IPS-20b (cell line): Measurements from ENCODE around the gene PRKD1.

ENCODE experiments used
- H3K27ac ChIP-seq: one replicate; pipeline ENCODE4 v1.5.1; 2013; ENCODE audit warnings: low read length
- H3K27me3 ChIP-seq: 2 replicates; pipeline ENCODE4 v1.6.1; 2013; ENCODE audit warnings: mild to moderate bottlenecking, low read length, inconsistent platforms; ENCODE audit not compliant: insufficient read depth
- H3K36me3 ChIP-seq: 2 replicates; pipeline ENCODE4 v1.6.1; 2013; ENCODE audit warnings: low read depth, mild to moderate bottlenecking, inconsistent platforms, low read length, moderate library complexity; ENCODE audit not compliant: insufficient read depth
- H3K4me1 ChIP-seq: 2 replicates; pipeline ENCODE4 v1.6.1; 2013; ENCODE audit warnings: mild to moderate bottlenecking, control low read depth, inconsistent platforms, low read length, moderate library complexity; ENCODE audit not compliant: insufficient read depth
- H3K4me3 ChIP-seq: 2 replicates; pipeline ENCODE4 v1.5.1; 2013; ENCODE audit warnings: mild to moderate bottlenecking, low read length, inconsistent platforms
- H3K9ac ChIP-seq: 2 replicates; pipeline ENCODE4 v1.6.1; 2013; ENCODE audit warnings: low read depth, mild to moderate bottlenecking, inconsistent platforms, low read length, moderate library complexity
- H3K9me3 ChIP-seq: 2 replicates; pipeline ENCODE4 v1.6.1; 2013; ENCODE audit warnings: mild to moderate bottlenecking, low read depth, low read length, inconsistent platforms; ENCODE audit not compliant: insufficient read depth

PRKD1 gene

DNA sequence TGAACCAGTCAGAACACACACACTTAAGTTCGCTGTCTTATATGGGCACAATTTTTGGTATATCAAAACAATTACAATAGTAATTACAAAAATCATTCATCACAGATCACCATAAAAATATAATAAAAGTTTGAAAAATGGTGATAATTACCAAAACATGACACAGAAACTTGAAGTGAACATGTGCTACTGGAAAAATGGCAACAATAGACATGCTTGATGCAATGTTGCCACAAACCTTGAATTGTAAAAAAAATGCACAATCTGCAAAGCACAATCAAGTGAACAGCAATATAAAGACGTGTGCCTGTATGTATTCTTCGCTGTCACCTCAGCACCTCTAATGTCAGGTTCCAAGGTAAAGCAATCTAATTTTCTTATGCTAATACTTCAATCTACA lies 117.6 kb downstream of the PRKD1 start:
- H3K27me3 ChIP-seq, result no peaks in the 10 kb centered on the region
- H3K36me3 ChIP-seq, result no peaks in the 10 kb centered on the region
- H3K4me1 ChIP-seq, result peaks cover 22% of the 10 kb centered on the region
- H3K27ac ChIP-seq, result no peak overlapping the region
- no peak overlapping the region for H3K9ac ChIP-seq
- no peaks in the 10 kb centered on the region for H3K9me3 ChIP-seq
- H3K4me3 ChIP-seq, result no peak overlapping the region

DNA sequence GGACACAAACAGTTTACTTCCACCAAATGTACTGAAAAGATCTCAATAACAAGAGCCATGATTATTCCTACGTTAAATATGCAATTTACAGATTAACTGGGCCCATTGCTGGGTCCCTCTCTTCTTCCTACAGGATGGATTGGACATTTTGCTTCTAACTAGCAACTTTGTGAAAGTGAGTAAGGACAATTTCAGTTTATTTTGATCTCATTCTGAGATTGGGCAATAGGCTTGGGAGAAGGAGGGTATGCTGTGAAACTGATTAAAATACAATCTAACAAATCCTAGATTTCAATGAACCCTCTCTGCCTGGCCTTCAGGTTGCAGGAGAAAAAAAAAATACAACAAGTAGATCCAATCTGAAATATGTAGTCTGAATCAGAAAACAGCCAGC lies 121.5 kb downstream of the PRKD1 start:
- no peak overlapping the region for H3K4me3 ChIP-seq
- no peaks in the 10 kb centered on the region for H3K27me3 ChIP-seq
- H3K9me3 ChIP-seq, result no peaks in the 10 kb centered on the region
- no peak overlapping the region for H3K27ac ChIP-seq
- peaks cover 22% of the 10 kb centered on the region for H3K4me1 ChIP-seq
- H3K9ac ChIP-seq, result peak overlapping the region; percentile 39; the same call in 1 of the 2 replicates
- no peaks in the 10 kb centered on the region for H3K36me3 ChIP-seq

DNA sequence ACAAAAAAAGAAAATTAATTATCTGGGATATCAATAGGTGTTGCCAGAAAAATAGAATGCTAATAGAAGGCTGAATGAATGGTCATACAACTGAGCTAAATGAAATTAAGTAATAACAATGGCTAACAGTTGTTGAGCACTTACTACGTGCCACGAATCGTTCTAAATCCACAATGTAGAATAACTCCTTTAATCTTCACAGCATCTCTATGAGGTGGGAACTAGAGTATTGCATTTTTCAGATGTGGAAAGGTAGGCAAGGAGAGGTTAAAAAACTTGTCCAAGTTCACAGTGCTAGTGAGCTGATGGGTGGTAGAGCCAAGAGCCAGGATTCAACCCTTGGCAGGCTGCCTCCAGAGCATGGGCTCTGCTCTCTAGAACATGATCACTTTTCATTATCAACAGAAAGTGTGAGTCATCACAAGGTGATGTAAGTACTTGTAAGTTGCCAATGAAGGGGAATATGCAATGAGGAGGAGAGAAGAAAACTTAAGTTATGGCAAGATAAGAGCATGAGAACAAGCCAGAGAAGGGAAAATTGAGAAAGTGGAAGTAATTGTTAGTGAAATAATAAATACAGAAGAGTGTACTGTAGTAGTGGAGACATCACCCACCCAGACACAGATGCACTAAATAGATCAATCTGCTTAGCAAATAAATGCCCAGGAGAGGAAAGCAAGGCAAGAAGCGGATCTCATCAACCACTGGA lies 122.1 kb downstream of the PRKD1 start:
- Histone ChIP-seq H3K4me1 (peaks cover 22% of the 10 kb centered on the region), H3K9ac (no peak overlapping the region), H3K36me3 (no peaks in the 10 kb centered on the region), H3K4me3 (no peak overlapping the region), H3K27me3 (no peaks in the 10 kb centered on the region), H3K27ac (no peak overlapping the region), H3K9me3 (no peaks in the 10 kb centered on the region)

DNA sequence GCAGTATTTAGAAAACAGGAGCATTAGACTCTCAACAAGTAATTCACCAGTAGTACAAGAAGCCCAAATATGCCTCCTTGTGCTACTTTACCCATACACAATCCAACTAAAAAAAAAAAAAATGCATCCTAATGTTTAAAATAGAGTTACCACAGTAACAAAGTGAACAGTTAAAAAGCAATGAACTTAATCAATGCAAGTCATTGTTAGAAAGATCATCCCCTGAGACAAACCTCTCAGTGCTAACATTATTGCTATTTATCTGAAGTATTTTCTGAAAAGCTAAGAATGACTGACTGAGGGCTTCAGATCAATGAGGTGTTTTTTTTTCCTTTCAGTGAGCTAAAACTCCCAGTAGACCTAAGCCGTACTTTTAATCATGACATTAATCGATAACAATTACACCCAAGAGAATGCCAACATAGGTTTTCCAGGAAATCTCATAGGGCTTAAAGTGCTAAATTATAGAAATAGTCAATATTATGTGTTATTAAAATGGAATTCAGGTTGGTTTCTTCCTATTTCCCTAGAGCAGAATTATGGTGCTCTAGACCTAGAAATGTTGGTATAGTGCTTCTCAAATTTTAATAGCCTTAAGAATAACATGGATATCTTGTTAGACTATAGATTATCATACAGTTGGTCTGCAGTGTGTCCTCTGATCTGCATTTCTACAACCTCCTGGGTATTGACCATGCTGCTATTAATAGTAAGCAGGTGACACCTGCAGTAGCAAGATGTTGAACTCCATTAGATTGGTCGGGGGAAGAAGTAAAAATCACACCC lies 123.0 kb downstream of the PRKD1 start:
- no peak overlapping the region for H3K4me3 ChIP-seq
- H3K9ac ChIP-seq, result no peak overlapping the region
- H3K27ac ChIP-seq, result no peak overlapping the region
- H3K9me3 ChIP-seq, result no peaks in the 10 kb centered on the region
- no peaks in the 10 kb centered on the region for H3K27me3 ChIP-seq
- H3K36me3 ChIP-seq, result no peaks in the 10 kb centered on the region
- H3K4me1 ChIP-seq, result peaks cover 17% of the 10 kb centered on the region; the same call in 1 of the 2 replicates

DNA sequence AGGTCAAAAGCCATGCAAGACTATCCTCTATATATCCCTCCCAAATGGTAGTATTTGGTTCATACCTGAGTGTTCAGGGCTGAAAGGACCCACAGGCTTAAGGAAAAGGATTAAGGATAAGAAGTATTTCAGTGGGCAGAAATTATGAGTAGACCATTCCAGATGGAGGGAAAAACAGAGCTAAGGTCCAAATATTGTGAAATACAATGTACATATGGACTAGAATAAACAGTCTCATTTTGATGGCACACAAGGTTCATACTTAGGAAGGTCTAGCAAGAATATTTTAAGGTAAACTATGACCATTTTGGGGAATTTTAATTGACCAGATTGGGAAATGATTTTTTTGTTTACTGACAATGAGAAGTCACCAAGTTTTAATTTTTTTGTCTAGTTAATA lies 124.6 kb downstream of the PRKD1 start:
- Histone ChIP-seq H3K9me3 (no peaks in the 10 kb centered on the region), H3K36me3 (no peaks in the 10 kb centered on the region), H3K4me1 (peaks cover 29% of the 10 kb centered on the region; the same call in 1 of the 2 replicates), H3K4me3 (no peak overlapping the region), H3K9ac (no peak overlapping the region), H3K27ac (no peak overlapping the region), H3K27me3 (no peaks in the 10 kb centered on the region)

DNA sequence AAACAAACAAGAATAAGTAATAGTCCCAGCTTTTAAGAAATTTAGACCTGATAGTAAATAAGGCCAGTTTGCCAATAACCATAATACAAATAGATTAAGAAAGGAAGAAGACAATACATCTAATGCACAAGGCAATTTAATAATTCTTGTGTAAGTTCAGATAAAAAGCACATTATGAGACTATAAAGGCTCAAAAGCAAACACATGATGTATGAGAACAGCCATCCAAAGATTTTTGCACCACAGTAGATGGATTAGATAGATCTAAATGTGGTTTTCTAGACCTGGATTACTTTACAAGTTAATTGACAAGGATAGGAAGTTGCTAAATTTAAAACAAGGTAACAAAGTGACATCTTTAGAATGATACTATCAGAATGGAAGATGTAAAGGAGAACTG lies 125.4 kb downstream of the PRKD1 start:
- Histone ChIP-seq H3K9ac (no peak overlapping the region), H3K27ac (no peak overlapping the region), H3K9me3 (no peaks in the 10 kb centered on the region), H3K4me1 (peaks cover 29% of the 10 kb centered on the region; the same call in 1 of the 2 replicates), H3K27me3 (no peaks in the 10 kb centered on the region), H3K4me3 (no peak overlapping the region), H3K36me3 (no peaks in the 10 kb centered on the region)

DNA sequence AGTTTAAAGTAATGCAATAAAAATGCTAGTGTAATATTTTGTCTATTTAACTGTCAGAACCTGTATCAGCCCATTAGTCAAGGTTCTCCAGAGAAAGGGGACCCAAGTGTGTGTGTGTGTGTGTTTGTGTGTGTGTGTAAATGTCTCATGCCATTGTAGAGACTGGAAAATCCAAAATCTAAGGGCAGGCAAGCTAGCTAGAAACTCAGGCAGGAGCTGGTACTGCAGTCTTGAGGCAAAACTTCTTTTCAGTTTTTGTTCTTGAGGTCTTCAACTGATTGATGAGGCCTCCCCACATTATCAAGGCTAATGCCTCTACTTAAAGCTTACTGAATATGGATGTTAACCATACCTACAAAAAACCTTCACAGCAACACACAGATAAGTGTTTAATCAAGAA lies 126.7 kb downstream of the PRKD1 start:
- Histone ChIP-seq H3K9ac (no peak overlapping the region), H3K9me3 (no peaks in the 10 kb centered on the region)

DNA sequence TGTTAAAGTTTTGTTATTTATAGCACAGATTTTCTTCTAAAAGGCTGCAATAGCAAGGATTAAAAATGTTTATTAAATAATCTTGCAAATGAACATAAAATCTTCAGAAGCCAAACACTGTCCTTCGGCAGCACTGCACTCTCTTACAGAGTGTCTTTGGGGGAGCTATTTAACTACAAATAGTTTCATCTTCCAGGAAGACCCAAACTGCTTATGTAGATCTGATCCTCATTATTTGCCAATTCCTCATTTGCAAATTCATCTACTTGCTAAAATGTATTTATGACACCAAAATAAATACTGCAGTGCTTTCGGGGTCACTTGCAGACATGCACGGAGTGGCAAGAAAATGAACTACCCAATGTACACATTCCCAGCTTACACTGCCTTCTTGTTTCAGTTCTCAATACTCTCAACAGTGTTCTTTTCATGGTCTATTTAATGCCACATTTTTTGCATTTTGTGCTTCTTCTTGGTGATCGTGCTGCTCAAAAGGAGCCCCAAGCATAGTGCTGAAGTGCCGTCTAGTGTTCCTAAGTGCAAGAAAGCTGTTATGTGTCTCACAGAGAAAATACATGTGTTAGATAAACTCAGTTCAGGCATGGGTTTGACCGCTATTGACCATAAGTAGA lies 128.1 kb downstream of the PRKD1 start:
- Histone ChIP-seq H3K4me3 (no peak overlapping the region), H3K27ac (no peak overlapping the region), H3K9me3 (no peaks in the 10 kb centered on the region), H3K4me1 (peaks cover 12% of the 10 kb centered on the region; the same call in 1 of the 2 replicates), H3K9ac (no peak overlapping the region), H3K27me3 (no peaks in the 10 kb centered on the region), H3K36me3 (no peaks in the 10 kb centered on the region)

More for the DNA sequence above, 126.7 kb downstream of the PRKD1 start:
- H3K4me3 ChIP-seq, result no peak overlapping the region
- H3K27me3 ChIP-seq, result no peaks in the 10 kb centered on the region
- peaks cover 19% of the 10 kb centered on the region; the same call in 1 of the 2 replicates for H3K4me1 ChIP-seq
- no peak overlapping the region for H3K27ac ChIP-seq
- no peaks in the 10 kb centered on the region for H3K36me3 ChIP-seq

DNA sequence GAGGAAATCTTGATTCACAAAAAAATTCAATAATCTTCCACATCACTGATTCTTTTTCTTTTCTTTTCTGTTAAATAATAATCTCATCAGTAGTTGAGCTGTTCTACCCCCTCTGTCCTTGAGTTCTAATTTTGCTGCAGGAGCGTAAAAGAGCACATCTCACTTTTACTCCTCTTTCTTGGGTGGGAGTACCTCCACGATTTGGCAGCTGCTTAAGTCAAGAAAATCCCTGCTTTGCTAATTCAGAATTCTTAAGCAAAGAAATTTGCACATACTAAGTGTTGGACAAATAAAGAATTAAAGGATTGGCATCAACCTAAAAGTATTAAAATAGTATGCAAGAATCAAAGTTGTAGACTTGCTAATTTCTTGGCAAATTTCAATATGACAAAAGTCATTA lies 128.8 kb downstream of the PRKD1 start:
- no peaks in the 10 kb centered on the region for H3K36me3 ChIP-seq
- H3K9ac ChIP-seq, result no peak overlapping the region
- H3K27me3 ChIP-seq, result no peaks in the 10 kb centered on the region
- H3K9me3 ChIP-seq, result no peaks in the 10 kb centered on the region
- no peak overlapping the region for H3K27ac ChIP-seq
- no peak overlapping the region for H3K4me3 ChIP-seq
- H3K4me1 ChIP-seq, result peaks cover 12% of the 10 kb centered on the region; the same call in 1 of the 2 replicates

DNA sequence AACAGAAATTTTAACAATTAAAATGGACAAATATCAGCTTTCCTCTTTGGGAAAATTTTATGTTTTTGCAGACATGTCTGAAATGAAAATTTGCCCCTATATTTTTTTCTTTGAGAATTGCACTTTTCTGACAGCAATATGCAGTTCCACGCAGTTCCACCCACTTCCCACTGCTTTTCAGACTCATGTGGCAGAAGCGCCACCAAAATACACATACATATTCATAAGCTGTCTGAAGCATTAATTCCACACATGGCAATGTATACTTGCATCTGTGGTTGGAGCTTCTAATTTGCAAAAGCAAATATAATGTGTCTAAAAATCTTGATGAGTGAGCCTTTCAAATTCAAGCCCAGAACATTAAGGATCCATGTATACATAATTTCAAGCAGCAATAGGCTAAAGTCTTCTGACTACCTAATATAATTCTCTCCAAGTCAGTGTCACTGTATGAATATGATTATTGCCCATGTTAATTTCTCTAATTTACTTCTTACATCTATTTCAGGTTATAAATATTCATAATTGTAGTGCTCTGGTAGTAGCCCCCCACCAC lies 129.5 kb downstream of the PRKD1 start:
- H3K9me3 ChIP-seq, result no peaks in the 10 kb centered on the region
- H3K27ac ChIP-seq, result no peak overlapping the region

DNA sequence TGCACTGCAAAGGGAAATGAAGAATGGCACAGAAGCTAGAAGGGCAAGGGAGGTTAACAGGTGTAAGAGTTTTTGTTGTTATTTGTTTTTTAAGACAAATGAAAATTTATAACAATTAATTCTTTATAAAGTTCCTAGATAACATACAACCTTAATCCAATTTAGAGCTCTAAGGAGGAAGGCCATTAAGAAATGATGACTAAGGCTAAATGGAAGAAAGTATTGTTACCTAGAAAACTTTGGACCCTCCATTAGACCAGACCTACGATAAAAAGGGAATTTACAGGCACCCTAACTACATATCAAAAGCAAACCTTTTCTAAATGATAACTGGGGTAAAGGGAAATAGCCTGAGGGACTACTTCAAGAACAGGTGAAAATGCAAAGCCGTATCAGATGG lies 130.8 kb downstream of the PRKD1 start:
- H3K4me3 ChIP-seq, result no peak overlapping the region
- H3K9me3 ChIP-seq, result no peaks in the 10 kb centered on the region
- no peak overlapping the region for H3K9ac ChIP-seq
- H3K36me3 ChIP-seq, result no peaks in the 10 kb centered on the region
- peaks cover 12% of the 10 kb centered on the region; the same call in 1 of the 2 replicates for H3K4me1 ChIP-seq
- no peaks in the 10 kb centered on the region for H3K27me3 ChIP-seq
- no peak overlapping the region for H3K27ac ChIP-seq

More for the DNA sequence above, 129.5 kb downstream of the PRKD1 start:
- no peak overlapping the region for H3K9ac ChIP-seq
- H3K4me1 ChIP-seq, result peaks cover 12% of the 10 kb centered on the region; the same call in 1 of the 2 replicates
- no peaks in the 10 kb centered on the region for H3K36me3 ChIP-seq
- no peak overlapping the region for H3K4me3 ChIP-seq
- no peaks in the 10 kb centered on the region for H3K27me3 ChIP-seq
